ENCODE results near the gene ACOX3.

- no peak for TF ChIP-seq POLR2AphosphoS5 (IDR thresholded peaks at IDR 0.05)
- TF ChIP-seq, protein P1, sequence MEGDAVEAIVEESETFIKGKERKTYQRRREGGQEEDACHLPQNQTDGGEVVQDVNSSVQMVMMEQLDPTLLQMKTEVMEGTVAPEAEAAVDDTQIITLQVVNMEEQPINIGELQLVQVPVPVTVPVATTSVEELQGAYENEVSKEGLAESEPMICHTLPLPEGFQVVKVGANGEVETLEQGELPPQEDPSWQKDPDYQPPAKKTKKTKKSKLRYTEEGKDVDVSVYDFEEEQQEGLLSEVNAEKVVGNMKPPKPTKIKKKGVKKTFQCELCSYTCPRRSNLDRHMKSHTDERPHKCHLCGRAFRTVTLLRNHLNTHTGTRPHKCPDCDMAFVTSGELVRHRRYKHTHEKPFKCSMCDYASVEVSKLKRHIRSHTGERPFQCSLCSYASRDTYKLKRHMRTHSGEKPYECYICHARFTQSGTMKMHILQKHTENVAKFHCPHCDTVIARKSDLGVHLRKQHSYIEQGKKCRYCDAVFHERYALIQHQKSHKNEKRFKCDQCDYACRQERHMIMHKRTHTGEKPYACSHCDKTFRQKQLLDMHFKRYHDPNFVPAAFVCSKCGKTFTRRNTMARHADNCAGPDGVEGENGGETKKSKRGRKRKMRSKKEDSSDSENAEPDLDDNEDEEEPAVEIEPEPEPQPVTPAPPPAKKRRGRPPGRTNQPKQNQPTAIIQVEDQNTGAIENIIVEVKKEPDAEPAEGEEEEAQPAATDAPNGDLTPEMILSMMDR (IDR thresholded peaks at IDR 0.05), result no peak
- TF ChIP-seq POLR2A (IDR thresholded peaks at IDR 0.05), result no peak
Observed at GRCh38 chr4:8368998-8369397, 71.5 kb downstream of the ACOX3 start.
